ENCODE data around the gene COQ2. TPM values are rescaled to one million over a fixed set of nuclear protein-coding genes. Genes with fewer than 3 reads are reported as not detected.

Gene COQ2
- total and polyA plus RNA-seq, 2 of the 13 experiments (the other 11 are each of a cell fraction or from before 2014, with no cell fraction given): 10.1 to 17.3 TPM

DNA sequence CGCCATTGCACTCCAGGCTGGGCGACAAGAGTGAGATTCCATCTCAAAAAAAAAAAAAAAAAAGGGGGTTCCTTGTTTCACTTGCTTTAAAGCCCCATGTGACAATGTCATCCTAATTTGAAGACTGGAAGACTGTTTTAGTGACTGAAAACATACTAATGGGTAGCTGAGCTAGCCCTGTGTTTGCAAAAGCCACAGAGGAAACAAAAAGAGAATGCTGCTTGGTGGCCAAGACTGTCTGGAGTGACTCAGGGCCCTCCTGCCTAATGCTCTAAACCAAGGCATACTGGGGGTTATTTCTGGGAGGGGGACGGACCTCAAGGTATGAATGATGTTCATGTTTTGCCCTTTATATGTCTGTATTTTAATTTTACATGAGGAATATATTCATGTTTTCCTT is 34.1 kb upstream of the COQ2 start:
- Histone ChIP-seq H4K20me1 (ENCODE audit: insufficient read depth, low read length) (no peaks in the 10 kb centered on the region), H3K4me3 (replicated peaks in 1 of 3; ENCODE audit: insufficient read depth in 1 of 3, low read depth in 2 of 3, low read length in 3 of 3) (no peak overlapping the region), H3K9ac (ENCODE audit: insufficient read depth, low read depth, low read length) (no peak overlapping the region), H3K4me1 (ENCODE audit: insufficient read depth, low read length) (peaks cover 16% of the 10 kb centered on the region), H3K27me3 (ENCODE audit: control insufficient read depth in 1 of 2, insufficient read depth in 2 of 2, low read length in 2 of 2) (no peaks in the 10 kb centered on the region), H2AFZ (ENCODE audit: low read length) (no peak overlapping the region), H3K36me3 (replicated peaks in 1 of 2; ENCODE audit: control insufficient read depth in 1 of 2, insufficient read depth in 2 of 2, low read length in 2 of 2) (no peaks in the 10 kb centered on the region), H3K4me2 (ENCODE audit: low read depth, low read length) (no peak overlapping the region), H3K27ac (ENCODE audit: extremely low read length, insufficient read depth, low read length) (no peak overlapping the region), H3K9me3 (ENCODE audit: low read length) (no peaks in the 10 kb centered on the region), H3K79me2 (ENCODE audit: insufficient read depth, low read length) (no peaks in the 10 kb centered on the region)
- in situ Hi-C loops (cut with HindIII; ENCODE audit: extremely low pct_ligation_motif_present, low pct_unique_long_range_greater_than_20kb) (no loop called here), intact Hi-C loops (cut with micrococcal nuclease; ENCODE audit: unreplicated experiment) (no loop called here)
- TF ChIP-seq MED1 (CRISPR knock-in tag; IDR thresholded peaks at IDR 0.05): no peak
- TF ChIP-seq SAP130 (CRISPR knock-in tag; IDR thresholded peaks at IDR 0.05; ENCODE audit: low read depth): no peak
- no peak for TF ChIP-seq TCF7 (IDR thresholded peaks at IDR 0.05; ENCODE audit: low read depth)
- no peak for TF ChIP-seq ZNF124 (CRISPR knock-in tag; IDR thresholded peaks at IDR 0.05)
- TF ChIP-seq ZEB1 (IDR thresholded peaks at IDR 0.05; ENCODE audit: insufficient replicate concordance, low read depth): no peak
- TF ChIP-seq ZFP36L2 (CRISPR knock-in tag; IDR thresholded peaks at IDR 0.05): no peak
- no peak for TF ChIP-seq CAMTA2 (CRISPR knock-in tag; IDR thresholded peaks at IDR 0.05; ENCODE audit: borderline replicate concordance)
- TF ChIP-seq ZNF570 (CRISPR knock-in tag; IDR thresholded peaks at IDR 0.05; ENCODE audit: borderline replicate concordance): no peak
- TF ChIP-seq ZNF724P (CRISPR knock-in tag; IDR thresholded peaks at IDR 0.05; ENCODE audit: borderline replicate concordance): no peak
- no peak for TF ChIP-seq SP2 (CRISPR knock-in tag; IDR thresholded peaks at IDR 0.05)
- no peak for TF ChIP-seq ZNF619 (CRISPR knock-in tag; IDR thresholded peaks at IDR 0.05)
- FAIRE-seq (no peak), ATAC-seq (no peak), DNase-seq (ENCODE audit: low spot score) (no peak)
- ChIA-PET CTCF (ENCODE audit: low intra/inter-chr PET ratio, low total read pairs) (no interaction called here), POLR2A (no interaction called here)
- WGBS (ENCODE audit: low lambda C conversion rate): 54% methylated on average over 3 of the region's 3 CpGs
- no TSS peak for BruUV-seq (replicated peaks)

DNA sequence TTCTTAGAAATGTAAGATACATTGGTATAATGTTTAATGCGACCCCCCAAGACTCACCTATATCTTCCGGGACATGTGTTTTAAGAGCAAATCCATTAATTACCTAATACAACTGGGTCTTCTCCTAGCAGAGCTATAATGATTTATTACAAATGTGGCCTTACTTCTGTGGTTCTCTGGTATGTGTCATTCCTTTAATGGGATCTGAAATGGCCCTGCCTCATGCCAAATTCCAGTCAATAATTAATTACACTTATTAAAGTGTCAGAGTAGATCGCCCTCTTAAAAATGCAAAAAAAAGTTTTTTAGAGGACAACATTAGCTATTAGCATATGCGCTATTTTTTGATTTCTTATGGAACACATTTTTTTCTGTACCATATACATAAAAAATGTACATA is 33.1 kb upstream of the COQ2 start:
- no peak overlapping the region for H3K4me2 ChIP-seq (ENCODE audit: low read depth, low read length)
- no peaks in the 10 kb centered on the region for H3K79me2 ChIP-seq (ENCODE audit: insufficient read depth, low read length)
- no peak for DNase-seq (ENCODE audit: low spot score)
- H3K4me3 ChIP-seq (replicated peaks in 1 of 3; ENCODE audit: insufficient read depth in 1 of 3, low read depth in 2 of 3, low read length in 3 of 3): no peak overlapping the region
- no peak for FAIRE-seq
- ChIA-PET CTCF (ENCODE audit: low intra/inter-chr PET ratio, low total read pairs) (no interaction called here), POLR2A (no interaction called here)
- H3K27ac ChIP-seq (ENCODE audit: extremely low read length, insufficient read depth, low read length): no peak overlapping the region
- H3K27me3 ChIP-seq (ENCODE audit: control insufficient read depth in 1 of 2, insufficient read depth in 2 of 2, low read length in 2 of 2): no peaks in the 10 kb centered on the region
- intact Hi-C loops (cut with micrococcal nuclease; ENCODE audit: unreplicated experiment) (no loop called here), in situ Hi-C loops (cut with HindIII; ENCODE audit: extremely low pct_ligation_motif_present, low pct_unique_long_range_greater_than_20kb) (no loop called here)
- 48% methylated on average over 4 of the region's 4 CpGs for WGBS (ENCODE audit: low lambda C conversion rate)
- H2AFZ ChIP-seq (ENCODE audit: low read length): no peak overlapping the region
- no peak for ATAC-seq
- H3K36me3 ChIP-seq (replicated peaks in 1 of 2; ENCODE audit: control insufficient read depth in 1 of 2, insufficient read depth in 2 of 2, low read length in 2 of 2): no peaks in the 10 kb centered on the region
- no peaks in the 10 kb centered on the region for H3K9me3 ChIP-seq (ENCODE audit: low read length)
- peaks cover 7% of the 10 kb centered on the region for H3K4me1 ChIP-seq (ENCODE audit: insufficient read depth, low read length)
- no peaks in the 10 kb centered on the region for H4K20me1 ChIP-seq (ENCODE audit: insufficient read depth, low read length)
- no peak overlapping the region for H3K9ac ChIP-seq (ENCODE audit: insufficient read depth, low read depth, low read length)
- BruUV-seq (replicated peaks): no TSS peak
- TF ChIP-seq NFYB (CRISPR knock-in tag; IDR thresholded peaks at IDR 0.05) (no peak), HNRNPK (IDR thresholded peaks at IDR 0.05; ENCODE audit: low read depth, low read length, poor library complexity, severe bottlenecking) (no peak), KAT8 (CRISPR knock-in tag; IDR thresholded peaks at IDR 0.05) (no peak), ESRRA (CRISPR knock-in tag; IDR thresholded peaks at IDR 0.05; ENCODE audit: low read depth) (no peak), ZNF256 (CRISPR knock-in tag; conservative IDR thresholded peaks at IDR 0.05) (no peak), HOXA5 (CRISPR knock-in tag; IDR thresholded peaks at IDR 0.05) (no peak), FOXC1 (CRISPR knock-in tag; IDR thresholded peaks at IDR 0.05; ENCODE audit: borderline replicate concordance) (no peak), ZNF550 (CRISPR knock-in tag; IDR thresholded peaks at IDR 0.05; ENCODE audit: borderline replicate concordance) (no peak), GABPA (IDR thresholded peaks at IDR 0.05; ENCODE audit: low read depth, low read length) (no peak), GABPA (CRISPR knock-in tag; IDR thresholded peaks at IDR 0.05; ENCODE audit: low read depth) (no peak)
- TF ChIP-seq, protein P1, sequence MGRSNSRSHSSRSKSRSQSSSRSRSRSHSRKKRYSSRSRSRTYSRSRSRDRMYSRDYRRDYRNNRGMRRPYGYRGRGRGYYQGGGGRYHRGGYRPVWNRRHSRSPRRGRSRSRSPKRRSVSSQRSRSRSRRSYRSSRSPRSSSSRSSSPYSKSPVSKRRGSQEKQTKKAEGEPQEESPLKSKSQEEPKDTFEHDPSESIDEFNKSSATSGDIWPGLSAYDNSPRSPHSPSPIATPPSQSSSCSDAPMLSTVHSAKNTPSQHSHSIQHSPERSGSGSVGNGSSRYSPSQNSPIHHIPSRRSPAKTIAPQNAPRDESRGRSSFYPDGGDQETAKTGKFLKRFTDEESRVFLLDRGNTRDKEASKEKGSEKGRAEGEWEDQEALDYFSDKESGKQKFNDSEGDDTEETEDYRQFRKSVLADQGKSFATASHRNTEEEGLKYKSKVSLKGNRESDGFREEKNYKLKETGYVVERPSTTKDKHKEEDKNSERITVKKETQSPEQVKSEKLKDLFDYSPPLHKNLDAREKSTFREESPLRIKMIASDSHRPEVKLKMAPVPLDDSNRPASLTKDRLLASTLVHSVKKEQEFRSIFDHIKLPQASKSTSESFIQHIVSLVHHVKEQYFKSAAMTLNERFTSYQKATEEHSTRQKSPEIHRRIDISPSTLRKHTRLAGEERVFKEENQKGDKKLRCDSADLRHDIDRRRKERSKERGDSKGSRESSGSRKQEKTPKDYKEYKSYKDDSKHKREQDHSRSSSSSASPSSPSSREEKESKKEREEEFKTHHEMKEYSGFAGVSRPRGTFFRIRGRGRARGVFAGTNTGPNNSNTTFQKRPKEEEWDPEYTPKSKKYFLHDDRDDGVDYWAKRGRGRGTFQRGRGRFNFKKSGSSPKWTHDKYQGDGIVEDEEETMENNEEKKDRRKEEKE (IDR thresholded peaks at IDR 0.05): no peak

All from HepG2 (cell line).